Activated T-cell treated with anti-CD3 and anti-CD28 coated beads, Interleukin-2, amount 50 U/mL, for 72 hours (primary cell): ENCODE results near the gene SH3TC1. TPM values are rescaled to one million over a fixed set of nuclear protein-coding genes. Genes with fewer than 3 reads are reported as not detected.

Source experiments
- ATAC-seq, 2 donors: fragments of 150-1000 bp; cut with Tn5 transposase; replicated peaks in 1 of 2; 2 replicates each; pipeline ENCODE4 v1.10.0; 2021; ENCODE audit warnings: moderate library complexity in 2 of 2, mild to moderate bottlenecking in 1 of 2
- DNase-seq, 2 donors: peaks; one replicate each; pipeline ENCODE4 v3.0.0; 2021 to 2022; ENCODE audit warnings: mixed read lengths in 1 of 2
- H3K27ac Mint-ChIP-seq: one replicate; pipeline ENCODE4 v1.8.0; 2022; ENCODE audit warnings: mild to moderate bottlenecking, moderate library complexity, mixed read lengths
- H3K27me3 Mint-ChIP-seq: one replicate; pipeline ENCODE4 v1.8.0; 2022; ENCODE audit warnings: low read depth, mixed read lengths
- H3K36me3 Mint-ChIP-seq, 2 donors: one replicate each; pipeline ENCODE4 v1.8.0; 2022; ENCODE audit warnings: mixed read lengths in 2 of 2, mild to moderate bottlenecking in 1 of 2; ENCODE audit not compliant: insufficient read depth in 2 of 2
- H3K4me1 Mint-ChIP-seq: one replicate; pipeline ENCODE4 v1.8.0; 2022; ENCODE audit warnings: low read depth, mixed read lengths
- H3K4me3 Mint-ChIP-seq, 2 donors: one replicate each; pipeline ENCODE4 v1.8.0; 2022; ENCODE audit warnings: mild to moderate bottlenecking in 2 of 2, mixed read lengths in 2 of 2, moderate library complexity in 2 of 2
- H3K9me3 Mint-ChIP-seq, 2 donors: one replicate each; pipeline ENCODE4 v1.8.0; 2022; ENCODE audit warnings: mixed read lengths in 2 of 2
- total RNA-seq, 2 donors: library from RNA; stranded (reverse); gene quantifications; one replicate each; pipeline ENCODE4 v1.2.3, GENCODE V29; 2022

Gene SH3TC1
- total RNA-seq, 2 donors from 2014 or later = 15.2 to 39.0 TPM

DNA sequence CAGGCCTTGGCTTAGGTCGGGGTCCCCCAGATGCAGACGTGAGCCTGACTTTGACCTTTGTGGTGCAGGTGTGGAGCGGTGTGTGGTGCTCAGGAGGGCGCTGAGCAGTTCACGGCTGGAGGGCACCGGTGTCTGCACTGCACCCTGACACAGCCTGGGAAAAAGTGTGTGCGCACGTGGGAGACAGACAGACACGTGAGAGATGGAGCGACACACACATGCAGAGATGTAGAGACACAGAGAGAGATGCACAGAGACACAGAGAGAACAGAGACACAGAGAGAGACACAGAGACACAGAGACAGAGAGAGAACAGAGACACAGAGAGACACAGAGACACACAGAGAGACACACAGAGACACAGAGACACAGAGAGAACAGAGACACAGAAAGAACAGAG is 64.3 kb downstream of the SH3TC1 start:
- no peaks in the 10 kb centered on the region for H3K4me1 Mint-ChIP-seq
- DNase-seq = no peak
- H3K36me3 Mint-ChIP-seq = no peaks in the 10 kb centered on the region
- H3K27me3 Mint-ChIP-seq = peaks cover 14% of the 10 kb centered on the region
- no peak overlapping the region for H3K27ac Mint-ChIP-seq
- H3K4me3 Mint-ChIP-seq = no peak overlapping the region
- no peaks in the 10 kb centered on the region for H3K9me3 Mint-ChIP-seq
- no peak for ATAC-seq

DNA sequence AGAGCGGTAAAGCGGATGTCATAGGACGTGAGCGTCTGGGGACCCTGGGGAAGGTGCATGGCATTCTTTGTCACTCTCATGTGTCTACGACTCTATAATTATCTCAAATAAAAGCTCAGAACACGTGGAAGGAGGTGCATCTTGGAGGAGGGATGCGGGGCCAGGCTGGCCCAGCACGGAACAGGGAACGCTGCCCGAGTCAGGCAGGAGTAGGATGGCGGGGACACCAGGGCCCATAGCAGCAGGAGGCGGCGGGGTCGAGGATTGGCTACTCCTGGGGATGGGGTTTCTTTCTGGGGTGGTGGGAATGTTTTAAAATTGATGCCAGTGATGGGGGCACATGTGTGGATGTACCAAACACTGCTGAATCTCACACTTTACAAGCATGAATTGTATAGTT is 65.0 kb downstream of the SH3TC1 start:
- H3K4me3 Mint-ChIP-seq = no peak overlapping the region
- no peaks in the 10 kb centered on the region for H3K9me3 Mint-ChIP-seq
- ATAC-seq = no peak
- H3K27ac Mint-ChIP-seq = no peak overlapping the region
- no peak for DNase-seq
- peaks cover 21% of the 10 kb centered on the region for H3K27me3 Mint-ChIP-seq
- H3K4me1 Mint-ChIP-seq = no peaks in the 10 kb centered on the region
- H3K36me3 Mint-ChIP-seq = no peaks in the 10 kb centered on the region

DNA sequence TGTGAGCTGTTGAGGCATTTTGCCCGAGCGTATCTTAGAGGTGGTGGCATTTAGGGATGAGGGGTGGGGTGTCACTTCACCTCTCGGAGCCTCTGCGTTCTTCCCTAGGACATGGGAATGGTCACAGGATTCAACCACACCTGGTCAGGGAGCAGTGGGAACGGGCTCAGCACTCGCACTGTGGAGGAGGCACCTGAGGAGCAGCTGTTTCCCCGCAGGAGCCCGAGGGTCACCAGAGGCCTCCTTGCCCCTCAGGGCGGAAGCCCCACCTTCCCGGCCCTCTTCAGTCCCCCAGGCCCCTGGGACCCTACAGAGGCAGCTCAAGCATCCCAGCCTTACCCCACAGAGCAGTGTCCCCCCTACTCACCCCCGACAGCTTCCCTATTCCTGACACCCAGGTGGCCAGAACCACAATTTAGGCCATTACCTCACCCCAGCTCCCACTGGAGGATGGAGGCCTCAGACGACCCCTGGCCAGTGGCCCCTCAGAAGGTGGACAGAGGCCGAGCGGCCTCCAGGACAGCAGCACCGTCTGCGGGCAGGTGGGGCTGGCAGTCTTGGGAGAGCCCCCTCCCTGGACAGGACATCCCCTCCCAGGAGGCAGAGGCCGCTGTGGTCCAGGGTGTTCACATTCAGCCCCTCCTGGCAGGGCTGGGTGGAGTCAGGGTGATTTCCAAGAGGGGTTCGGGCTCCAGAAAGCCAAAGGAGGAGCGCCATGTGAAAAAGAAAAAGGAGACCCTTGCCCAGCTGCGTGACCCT is 66.3 kb downstream of the SH3TC1 start:
- Mint-ChIP-seq H3K27me3 (peaks cover 18% of the 10 kb centered on the region), H3K4me3 (no peak overlapping the region), H3K4me1 (no peaks in the 10 kb centered on the region), H3K9me3 (no peaks in the 10 kb centered on the region), H3K27ac (no peak overlapping the region), H3K36me3 (no peaks in the 10 kb centered on the region)
- ATAC-seq (no peak), DNase-seq (no peak)

DNA sequence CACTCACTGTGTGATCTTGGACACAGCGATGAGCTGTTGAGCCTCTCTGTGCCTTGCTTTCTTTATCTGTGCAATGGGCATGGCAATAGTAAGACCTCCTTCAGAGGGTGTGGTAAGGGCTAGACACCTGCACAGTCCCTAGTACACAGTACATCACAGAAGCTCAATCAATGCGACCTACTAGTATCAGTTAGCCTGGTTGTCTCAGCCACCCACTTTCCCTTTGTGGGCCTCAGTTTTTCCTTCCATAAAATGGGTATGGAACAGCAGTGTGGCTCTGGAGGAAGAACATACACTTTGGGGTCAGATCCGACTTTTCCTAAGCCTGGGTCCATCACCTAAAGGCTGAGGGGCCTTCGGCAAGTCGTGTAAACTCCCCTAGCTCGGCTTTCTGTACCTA is 67.0 kb downstream of the SH3TC1 start:
- Mint-ChIP-seq H3K9me3 (no peaks in the 10 kb centered on the region), H3K36me3 (no peaks in the 10 kb centered on the region), H3K27ac (no peak overlapping the region), H3K27me3 (peaks cover 25% of the 10 kb centered on the region), H3K4me3 (no peak overlapping the region), H3K4me1 (no peaks in the 10 kb centered on the region)
- DNase-seq (no peak), ATAC-seq (no peak)

DNA sequence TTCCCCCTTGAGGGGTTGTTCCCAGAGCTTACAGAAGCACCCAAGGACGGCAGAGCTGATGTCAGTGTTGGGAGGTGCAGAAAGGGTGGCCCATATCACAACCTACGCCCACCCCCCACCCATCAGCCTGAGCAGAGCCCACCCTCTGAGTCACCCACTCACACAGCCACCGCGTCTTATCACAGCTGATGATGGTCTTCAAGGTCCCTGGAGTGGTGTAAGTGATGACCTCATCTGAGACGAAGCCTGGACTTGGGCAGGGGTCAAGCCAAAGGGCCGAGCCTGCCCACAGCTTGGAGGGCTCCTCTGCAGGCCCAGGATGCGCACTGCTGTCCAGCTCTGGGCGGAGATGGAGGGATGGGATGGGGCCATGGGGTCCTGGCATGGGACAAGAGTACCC is 67.4 kb downstream of the SH3TC1 start:
- no peak overlapping the region for H3K4me3 Mint-ChIP-seq
- H3K9me3 Mint-ChIP-seq = no peaks in the 10 kb centered on the region
- no peak overlapping the region for H3K27ac Mint-ChIP-seq
- no peaks in the 10 kb centered on the region for H3K4me1 Mint-ChIP-seq
- peaks cover 30% of the 10 kb centered on the region for H3K27me3 Mint-ChIP-seq
- ATAC-seq = no peak
- H3K36me3 Mint-ChIP-seq = no peaks in the 10 kb centered on the region
- DNase-seq = no peak

DNA sequence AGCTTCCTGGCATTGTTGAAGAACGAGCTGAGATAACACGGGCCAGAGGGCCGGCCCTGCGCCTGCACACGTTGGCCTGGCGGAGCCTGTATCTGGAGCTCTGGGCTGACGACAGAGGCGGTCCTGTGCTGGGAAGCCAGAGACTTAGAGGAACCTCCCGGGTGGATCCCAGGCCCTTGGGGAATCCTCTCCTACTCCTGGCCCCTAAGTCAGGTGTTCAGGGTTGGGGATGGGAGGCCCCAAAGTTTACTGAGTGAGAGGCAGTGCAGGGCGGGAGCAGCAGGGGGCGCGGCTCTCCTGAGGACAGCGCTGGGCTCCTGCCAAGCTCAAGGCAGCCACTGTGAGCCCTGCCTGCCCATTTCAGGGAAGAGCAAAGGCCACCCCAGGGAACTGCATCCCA is 68.0 kb downstream of the SH3TC1 start:
- Mint-ChIP-seq H3K4me3 (no peak overlapping the region), H3K27ac (no peak overlapping the region), H3K36me3 (no peaks in the 10 kb centered on the region), H3K27me3 (peaks cover 35% of the 10 kb centered on the region), H3K4me1 (no peaks in the 10 kb centered on the region), H3K9me3 (no peaks in the 10 kb centered on the region)
- DNase-seq = peak; percentile 26 to 40
- ATAC-seq = peak; percentile 47 to 62

DNA sequence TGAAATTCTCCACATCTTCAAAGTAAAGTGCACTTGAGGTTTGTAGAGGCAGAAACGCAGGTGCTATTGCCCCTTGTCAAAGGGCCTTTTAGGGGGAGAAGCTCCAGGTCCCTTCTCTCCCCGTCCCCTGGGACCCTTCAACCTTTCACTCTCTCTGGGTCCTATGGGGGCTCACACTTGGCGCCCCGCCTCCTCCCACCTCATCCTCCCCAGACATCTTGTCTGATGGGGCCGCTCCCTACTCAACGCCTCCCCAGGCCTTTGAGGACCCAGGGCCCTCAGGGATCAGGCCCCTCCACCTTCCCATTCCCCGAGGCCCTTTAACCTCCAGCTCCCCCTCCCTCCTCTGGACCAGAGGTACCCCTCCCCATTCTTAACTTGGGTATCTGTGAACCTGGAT is 69.1 kb downstream of the SH3TC1 start:
- H3K4me1 Mint-ChIP-seq = no peaks in the 10 kb centered on the region
- peaks cover 40% of the 10 kb centered on the region for H3K27me3 Mint-ChIP-seq
- no peaks in the 10 kb centered on the region for H3K36me3 Mint-ChIP-seq
- no peak overlapping the region for H3K4me3 Mint-ChIP-seq
- no peak for ATAC-seq
- no peaks in the 10 kb centered on the region for H3K9me3 Mint-ChIP-seq
- DNase-seq = no peak
- no peak overlapping the region for H3K27ac Mint-ChIP-seq

DNA sequence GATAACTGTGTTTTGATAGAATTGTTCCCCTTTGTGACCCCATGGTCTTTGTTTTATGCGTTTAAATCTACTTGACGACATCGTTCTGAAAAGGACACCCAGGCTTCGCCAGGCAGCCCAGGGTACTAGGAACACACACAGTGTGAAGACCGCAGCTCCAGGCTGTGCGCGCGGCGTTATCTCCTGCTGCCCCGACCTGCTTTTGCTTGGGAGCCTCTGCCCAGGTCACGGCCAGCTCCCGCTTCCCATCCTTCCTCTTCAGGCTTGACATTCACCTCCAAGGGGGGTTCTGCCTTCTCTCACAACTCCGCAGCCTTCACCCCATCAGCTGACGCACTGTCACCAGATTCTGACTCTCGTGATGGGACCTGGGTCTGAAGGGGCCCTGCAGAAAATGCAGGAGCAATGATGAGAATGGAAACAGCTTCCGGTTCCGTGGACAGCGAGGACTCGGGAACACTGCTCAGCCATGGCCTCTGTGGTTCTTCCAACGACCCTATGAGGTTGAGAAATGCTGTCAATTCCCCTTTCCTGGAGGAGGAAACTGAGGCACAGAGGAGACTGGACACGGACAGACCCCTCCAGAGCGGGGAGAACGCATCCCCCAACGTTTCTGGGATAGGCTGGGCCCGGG is 69.9 kb downstream of the SH3TC1 start:
- Mint-ChIP-seq H3K27ac (no peak overlapping the region), H3K4me3 (no peak overlapping the region), H3K4me1 (no peaks in the 10 kb centered on the region), H3K36me3 (no peaks in the 10 kb centered on the region), H3K27me3 (peaks cover 32% of the 10 kb centered on the region), H3K9me3 (no peaks in the 10 kb centered on the region)
- DNase-seq (no peak), ATAC-seq (no peak)

DNA sequence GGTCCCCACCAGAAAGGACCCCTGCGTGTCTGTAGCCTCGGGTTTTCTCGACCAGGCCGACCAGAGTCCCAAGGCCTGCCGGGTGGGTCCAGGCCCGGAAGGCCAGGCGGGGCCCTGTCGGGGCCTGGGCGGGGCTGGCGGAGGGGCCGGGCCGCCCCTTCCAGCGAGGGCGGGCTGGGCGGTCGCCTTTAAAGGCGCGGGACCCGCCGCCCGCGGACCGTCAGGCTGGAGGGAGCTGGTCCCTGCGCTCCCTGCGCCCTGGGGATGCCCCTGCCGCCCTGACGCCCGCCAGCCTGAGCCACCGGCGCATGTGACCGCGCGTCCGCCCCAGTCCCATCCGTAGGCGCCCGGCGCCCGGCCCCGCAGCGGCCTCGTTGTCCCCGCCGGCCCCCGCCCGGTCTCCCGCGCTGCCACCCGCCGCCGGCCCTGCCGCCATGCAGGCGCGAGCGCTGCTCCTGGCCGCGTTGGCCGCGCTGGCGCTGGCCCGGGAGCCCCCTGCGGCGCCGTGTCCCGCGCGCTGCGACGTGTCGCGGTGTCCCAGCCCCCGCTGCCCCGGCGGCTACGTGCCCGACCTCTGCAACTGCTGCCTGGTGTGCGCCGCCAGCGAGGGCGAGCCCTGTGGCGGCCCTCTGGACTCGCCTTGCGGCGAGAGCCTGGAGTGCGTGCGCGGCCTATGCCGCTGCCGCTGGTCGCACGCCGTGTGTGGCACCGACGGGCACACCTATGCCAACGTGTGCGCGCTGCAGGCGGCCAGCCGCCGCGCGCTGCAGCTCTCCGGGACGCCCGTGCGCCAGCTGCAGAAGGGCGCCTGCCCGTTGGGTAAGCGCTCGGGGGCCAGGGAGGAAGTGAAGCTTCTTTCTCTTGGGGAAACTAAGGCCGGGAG is 70.7 kb downstream of the SH3TC1 start, which contains the start of gene HTRA3:
Gene HTRA3 (plus strand): TSS at position 220 of the 883 bp plus-strand sequence. CDS start 215 bp downstream, at position 435.
- Mint-ChIP-seq H3K4me1 (no peaks in the 10 kb centered on the region), H3K27ac (no peak within 1 kb of the TSS), H3K4me3 (peak within 1 kb of the TSS in 1 of 2 donors; percentile 15), H3K9me3 (no peaks in the 10 kb centered on the region), H3K36me3 (no peaks in the 10 kb centered on the region), H3K27me3 (peaks cover 32% of the 10 kb centered on the region)
- DNase-seq = no peak
- peak in 1 of 2 donors; percentile 16 for ATAC-seq

DNA sequence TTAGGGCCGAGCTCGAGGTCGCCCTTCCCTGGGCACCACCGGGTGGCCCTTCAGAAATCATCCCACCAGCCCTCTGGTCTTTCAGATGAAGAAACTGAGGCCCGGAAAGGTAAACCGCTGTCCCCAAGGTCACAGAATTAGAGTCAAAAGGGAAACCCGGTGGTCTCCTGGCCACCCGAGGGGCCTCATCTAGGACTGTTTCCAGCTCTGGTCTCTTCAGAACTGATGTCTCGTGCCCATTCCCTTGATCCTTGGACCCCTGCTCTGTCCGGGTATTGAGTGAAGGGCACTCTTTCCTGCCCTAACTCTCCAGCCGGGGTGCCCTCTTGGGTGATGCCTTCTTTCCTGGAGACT is 71.3 kb downstream of the SH3TC1 start:
- Mint-ChIP-seq H3K36me3 (no peaks in the 10 kb centered on the region), H3K27me3 (peaks cover 32% of the 10 kb centered on the region), H3K4me3 (peak overlapping the region in 1 of 2 donors; percentile 13), H3K9me3 (no peaks in the 10 kb centered on the region), H3K4me1 (no peaks in the 10 kb centered on the region), H3K27ac (no peak overlapping the region)
- DNase-seq (no peak), ATAC-seq (no peak)

DNA sequence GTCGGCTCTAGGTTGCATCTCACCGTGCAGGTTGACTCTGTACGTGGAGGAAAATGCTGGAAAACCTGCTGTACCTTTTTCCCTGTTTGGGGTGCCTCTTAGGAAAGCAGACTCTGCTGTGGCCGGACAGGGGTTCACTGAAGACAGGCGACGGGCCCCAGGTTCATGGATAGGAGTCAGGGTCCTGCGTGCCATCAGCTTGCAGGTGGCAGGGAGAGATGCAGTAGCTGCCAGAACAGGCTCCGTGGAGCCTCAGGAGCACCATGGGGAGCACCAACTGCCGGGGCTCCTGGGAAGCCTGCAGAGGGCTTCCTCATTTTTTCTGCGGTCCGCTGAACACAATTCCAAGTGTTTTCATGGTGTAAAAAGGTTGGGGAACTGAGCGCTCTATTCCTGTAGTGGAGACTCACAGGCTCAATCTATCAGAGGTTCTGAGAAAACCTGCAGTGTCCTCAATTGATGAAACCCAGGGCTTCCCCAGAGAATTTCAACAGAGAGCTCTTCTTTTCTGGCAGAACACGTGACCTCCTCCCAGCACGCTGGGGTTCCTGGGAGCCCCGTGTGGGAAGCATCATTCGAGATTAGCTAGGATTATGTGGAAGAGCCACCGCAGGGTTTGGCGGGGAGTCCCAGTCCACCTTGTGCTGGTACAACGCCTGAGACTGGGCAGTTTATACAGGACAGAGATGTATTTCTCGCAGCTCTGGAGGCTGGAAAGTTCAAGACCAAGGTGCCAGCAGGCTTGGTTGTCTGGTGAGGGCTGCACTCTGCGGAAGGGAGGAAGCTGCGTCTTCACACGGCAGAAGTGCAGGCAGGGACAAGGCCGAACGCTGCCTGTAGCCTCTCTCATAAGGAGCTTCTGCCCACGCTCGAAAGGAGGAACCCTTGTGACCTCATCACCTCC is 72.1 kb downstream of the SH3TC1 start:
- no peak for DNase-seq
- H3K9me3 Mint-ChIP-seq = no peaks in the 10 kb centered on the region
- H3K4me3 Mint-ChIP-seq = peak overlapping the region in 1 of 2 donors; percentile 13
- peaks cover 32% of the 10 kb centered on the region for H3K27me3 Mint-ChIP-seq
- no peaks in the 10 kb centered on the region for H3K4me1 Mint-ChIP-seq
- no peak for ATAC-seq
- H3K27ac Mint-ChIP-seq = no peak overlapping the region
- no peaks in the 10 kb centered on the region for H3K36me3 Mint-ChIP-seq

DNA sequence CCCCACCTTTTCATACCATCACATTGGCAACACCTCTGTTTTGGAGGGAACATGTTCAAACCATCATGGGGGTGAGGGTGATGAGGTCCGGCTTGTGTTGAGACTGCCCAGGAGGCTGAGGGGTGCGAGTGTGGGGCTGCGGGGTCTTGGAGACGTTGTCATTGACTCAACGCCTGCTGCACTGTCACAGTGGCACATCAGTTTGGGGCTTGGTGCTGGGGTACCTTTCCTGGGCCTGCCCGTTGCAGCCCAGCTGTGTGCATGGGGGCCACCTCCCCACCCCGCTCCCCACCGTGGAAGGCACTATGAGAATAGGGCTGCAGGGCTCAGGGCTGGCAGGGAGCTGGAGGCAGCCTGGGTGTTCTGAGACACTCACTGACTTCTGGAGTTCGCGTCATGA is 72.7 kb downstream of the SH3TC1 start:
- no peaks in the 10 kb centered on the region for H3K4me1 Mint-ChIP-seq
- H3K9me3 Mint-ChIP-seq = no peaks in the 10 kb centered on the region
- no peak overlapping the region for H3K4me3 Mint-ChIP-seq
- DNase-seq (no peak), ATAC-seq (no peak)
- peaks cover 32% of the 10 kb centered on the region for H3K27me3 Mint-ChIP-seq
- no peak overlapping the region for H3K27ac Mint-ChIP-seq
- H3K36me3 Mint-ChIP-seq = no peaks in the 10 kb centered on the region
